ENCODE data around the gene WAC. TPM values are rescaled to one million over a fixed set of nuclear protein-coding genes. Genes with fewer than 3 reads are reported as not detected.

The WAC gene
- total RNA-seq, 3 donors from 2014 or later, result 105 to 122 (median 116) TPM

DNA sequence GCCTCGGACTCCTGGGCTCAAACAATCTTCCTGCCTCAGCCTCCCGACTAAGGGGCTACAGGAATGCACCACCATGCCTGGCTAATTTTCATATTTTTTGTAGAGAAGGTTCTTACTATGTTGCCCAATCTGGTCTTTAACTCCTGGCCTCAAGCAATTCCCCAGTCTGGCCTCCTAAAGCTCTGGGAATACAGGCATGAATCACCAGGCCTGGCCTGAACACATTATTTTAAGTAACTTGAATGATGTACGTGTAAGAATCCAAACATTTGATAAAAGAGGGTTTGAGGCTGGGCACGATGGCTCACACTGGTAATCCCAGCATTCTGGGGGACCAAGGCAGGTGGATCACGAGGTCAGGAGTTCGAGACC is 131.4 kb downstream of the WAC start:
- no peak overlapping the region for H3K4me3 Mint-ChIP-seq
- no peaks in the 10 kb centered on the region for H3K36me3 Mint-ChIP-seq (ENCODE audit: insufficient read depth)
- DNase-seq (no peak), ATAC-seq (no peak)
- H3K9me3 Mint-ChIP-seq, result no peaks in the 10 kb centered on the region
- peaks cover 10% of the 10 kb centered on the region for H3K4me1 Mint-ChIP-seq (ENCODE audit: low read depth)
- peaks cover 61% of the 10 kb centered on the region for H3K27me3 Mint-ChIP-seq (ENCODE audit: low read depth)

DNA sequence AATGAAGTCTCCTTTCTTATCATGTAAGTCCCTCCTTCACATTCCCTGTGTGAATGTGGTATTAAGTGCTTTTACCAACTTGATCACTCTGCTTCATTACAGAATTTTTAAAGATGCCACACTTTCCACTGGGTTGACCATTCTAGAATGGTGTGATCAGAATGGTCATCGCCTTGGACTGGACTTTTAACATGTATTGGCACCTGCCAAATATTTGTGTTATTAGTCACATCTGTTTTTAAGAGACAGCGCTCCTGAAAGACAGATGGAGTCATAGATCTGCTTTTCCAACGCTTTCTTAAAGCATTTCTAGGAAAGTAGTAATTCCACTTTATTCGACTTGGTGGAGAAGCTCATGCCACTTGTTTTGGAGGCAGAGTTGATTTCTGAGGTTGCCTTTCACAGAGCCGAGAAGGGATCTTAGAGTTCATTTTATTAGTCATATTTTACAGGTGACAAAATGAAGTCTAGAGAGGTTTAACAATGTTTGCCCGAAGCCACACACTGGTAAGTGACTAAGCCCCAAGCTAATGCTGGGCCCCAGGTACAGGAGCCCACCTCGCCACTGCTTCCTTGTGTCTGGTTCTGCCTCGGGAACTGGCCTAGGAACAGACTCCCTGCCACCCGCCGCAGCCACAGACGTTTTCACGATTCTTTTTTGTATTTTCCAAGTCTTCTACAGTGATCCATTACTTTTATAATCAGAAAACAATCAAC is 134.0 kb downstream of the WAC start:
- H3K4me1 Mint-ChIP-seq (ENCODE audit: low read depth), result peaks cover 11% of the 10 kb centered on the region
- ATAC-seq (no peak), DNase-seq (no peak)
- H3K4me3 Mint-ChIP-seq, result no peak overlapping the region
- no peaks in the 10 kb centered on the region for H3K9me3 Mint-ChIP-seq
- H3K27me3 Mint-ChIP-seq (ENCODE audit: low read depth), result peaks cover 70% of the 10 kb centered on the region
- no peaks in the 10 kb centered on the region for H3K36me3 Mint-ChIP-seq (ENCODE audit: insufficient read depth)

DNA sequence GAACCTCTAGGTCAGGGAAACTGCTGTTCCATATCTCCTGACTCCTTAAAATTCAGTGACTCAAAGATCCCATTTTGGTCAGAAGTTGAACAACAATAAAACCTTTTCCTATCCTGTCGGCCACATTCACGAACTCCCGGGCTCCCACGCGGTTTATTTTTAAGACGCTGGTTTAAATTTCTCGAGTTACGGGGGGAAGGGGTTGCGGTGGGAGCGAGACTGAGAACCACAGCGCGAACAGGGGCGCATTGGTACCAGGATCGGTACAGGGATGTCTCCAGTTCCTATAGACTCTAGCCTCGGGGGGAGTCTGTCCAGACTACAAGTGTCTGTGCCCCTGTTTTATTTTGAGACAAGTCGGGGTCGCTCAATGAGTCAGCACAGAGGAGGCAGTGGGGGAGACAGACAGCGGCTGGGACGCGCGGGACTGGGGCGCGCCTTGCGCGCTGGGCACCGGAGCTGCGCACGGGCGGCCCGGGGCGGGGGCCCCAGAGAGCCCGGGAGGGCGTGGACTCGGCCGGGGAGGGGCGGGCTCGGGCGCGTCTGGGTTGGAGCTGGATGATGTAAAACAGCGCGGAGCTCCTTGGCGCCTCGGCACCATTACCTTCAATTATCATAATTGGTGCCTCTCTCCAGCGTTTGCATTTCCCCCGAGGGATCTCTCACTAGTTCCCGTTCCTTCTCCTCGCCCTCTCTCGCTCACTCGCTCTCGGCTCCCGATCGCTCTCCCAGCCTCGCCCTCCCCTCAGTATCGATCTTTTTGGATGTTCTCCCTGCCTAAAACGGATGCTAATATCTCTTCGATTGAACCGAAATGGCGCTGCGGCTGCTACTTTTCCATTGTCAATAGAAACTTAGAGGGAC is 135.7 kb downstream of the WAC start:
- H3K9me3 Mint-ChIP-seq, result no peaks in the 10 kb centered on the region
- no peaks in the 10 kb centered on the region for H3K36me3 Mint-ChIP-seq (ENCODE audit: insufficient read depth)
- ATAC-seq (peak; percentile 92 to 95), DNase-seq (peak; percentile 24)
- peaks cover 70% of the 10 kb centered on the region for H3K27me3 Mint-ChIP-seq (ENCODE audit: low read depth)
- peak overlapping the region; percentile 71 for H3K4me3 Mint-ChIP-seq
- H3K4me1 Mint-ChIP-seq (ENCODE audit: low read depth), result peaks cover 11% of the 10 kb centered on the region

DNA sequence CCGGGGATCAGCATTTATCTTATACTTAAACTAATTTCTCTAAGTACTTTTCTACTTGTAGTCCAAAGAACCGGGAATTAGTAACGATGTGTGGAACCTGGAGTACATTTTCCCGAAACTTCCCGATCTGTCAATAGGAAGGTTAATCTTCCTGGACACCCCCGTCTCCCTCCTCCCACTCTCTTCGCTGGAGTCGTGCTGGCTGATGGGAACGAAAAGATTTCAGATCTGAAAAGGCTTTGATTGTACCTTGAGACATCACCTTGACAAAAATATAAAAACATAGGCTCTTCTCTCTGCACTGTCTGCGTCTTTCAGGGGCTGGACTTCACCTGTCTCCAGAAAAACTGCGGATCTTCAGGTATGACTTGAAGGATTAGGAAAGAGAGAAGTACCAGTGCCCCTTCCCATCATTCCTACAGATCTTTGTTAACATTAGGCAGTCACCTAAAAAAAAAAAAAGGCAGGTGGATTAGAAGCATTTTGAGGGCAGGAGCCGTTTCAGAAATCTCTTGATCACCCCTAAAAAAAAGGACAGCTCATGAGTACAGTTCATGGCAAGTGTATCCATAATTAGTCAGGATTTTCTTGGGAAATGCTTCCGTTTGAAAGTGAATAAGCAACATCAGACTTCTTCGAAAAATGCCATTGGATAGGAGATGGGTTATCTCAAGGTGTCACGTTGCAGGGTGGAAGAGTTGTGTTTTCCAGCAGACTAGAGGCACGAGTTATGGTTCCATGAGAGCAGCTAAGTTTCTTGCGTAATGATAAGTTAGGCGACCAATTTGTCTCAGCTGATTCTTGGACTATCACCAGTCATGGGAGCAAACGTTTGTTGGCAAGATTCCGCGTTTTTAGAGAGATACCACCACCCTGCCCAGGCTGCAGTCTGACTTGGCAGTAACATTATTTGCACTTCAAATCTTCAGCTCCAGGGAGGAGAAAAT is 136.6 kb downstream of the WAC start:
- Mint-ChIP-seq H3K4me1 (ENCODE audit: low read depth) (peaks cover 11% of the 10 kb centered on the region), H3K27me3 (ENCODE audit: low read depth) (peaks cover 71% of the 10 kb centered on the region), H3K36me3 (ENCODE audit: insufficient read depth) (no peaks in the 10 kb centered on the region), H3K9me3 (no peaks in the 10 kb centered on the region), H3K4me3 (peak overlapping the region; percentile 71)
- ATAC-seq (no peak), DNase-seq (no peak)

Other genes with a start within 250 kb of the WAC start
- 1 to 10 TPM; 1.9 to 3.2 (median 2.9) TPM for gene MPP7, start 230.1 kb upstream of the WAC start, total RNA-seq
- 1 to 10 TPM; 1.1 to 1.2 (median 1.1) TPM for gene BAMBI, start 144.4 kb downstream of the WAC start, total RNA-seq